Suprapubic skin (tissue), 4 donors: Measurements from ENCODE around the gene ARL16. TPM values are rescaled to one million over a fixed set of nuclear protein-coding genes. Genes with fewer than 3 reads are reported as not detected.

ENCODE experiments used
- DNase-seq, 2 donors: peaks; one replicate each; pipeline ENCODE4 v3.0.0-alpha.2; 2019; ENCODE audit warnings: low spot score in 2 of 2
- H3K27ac ChIP-seq: fragments of 200-600 bp; sonication (generic); one replicate; pipeline ENCODE4 v1.5.1; 2019
- H3K27me3 ChIP-seq: fragments of 200-600 bp; sonication (generic); one replicate; pipeline ENCODE4 v1.5.1; 2019
- H3K36me3 ChIP-seq: fragments of 200-600 bp; sonication (generic); one replicate; pipeline ENCODE4 v1.5.1; 2019
- H3K4me1 ChIP-seq: fragments of 200-600 bp; sonication (generic); one replicate; pipeline ENCODE4 v1.5.1; 2019
- H3K4me3 ChIP-seq: fragments of 200-600 bp; sonication (generic); one replicate; pipeline ENCODE4 v1.5.1; 2019; ENCODE audit warnings: mild to moderate bottlenecking
- H3K9me3 ChIP-seq: fragments of 200-600 bp; sonication (generic); one replicate; pipeline ENCODE4 v1.5.1; 2019
- CTCF ChIP-seq, 2 donors: fragments of 200-600 bp in 1 of 2; fragments of 450-650 bp in 1 of 2; sonication (generic) in 1 of 2; IDR thresholded peaks; one replicate each; pipeline ENCODE4 v1.5.1; 2016 to 2019; ENCODE audit warnings: antibody characterized with exemption in 2 of 2, mild to moderate bottlenecking in 1 of 2, moderate library complexity in 1 of 2
- EP300 ChIP-seq: sonication (generic); formaldehyde crosslinking; IDR thresholded peaks from one replicate; pipeline ENCODE4 v1.6.1; 2017; ENCODE audit warnings: antibody characterized with exemption
- POLR2A ChIP-seq, 2 donors: fragments of 450-650 bp; IDR thresholded peaks; one replicate each; pipeline ENCODE4 v1.6.1; 2017; ENCODE audit warnings: antibody characterized with exemption in 2 of 2, mild to moderate bottlenecking in 2 of 2, moderate library complexity in 2 of 2
- POLR2AphosphoS5 ChIP-seq, 3 donors: sonication (generic); formaldehyde crosslinking; IDR thresholded peaks; one replicate each; pipeline ENCODE4 v1.6.1; 2017; ENCODE audit warnings: antibody characterized with exemption in 3 of 3
- WGBS: methylation state at CpG from one replicate; pipeline ENCODE4 v1.1.5; 2018; 5-methylcytosine and 5-hydroxymethylcytosine counted together
- total RNA-seq, 4 donors: library from RNA; depleted of rRNA; stranded (reverse); fragments of >200 nt; gene quantifications; one replicate each; pipeline ENCODE4 v1.1.0, GENCODE V29; 2016

The ARL16 gene
- total RNA-seq, 4 donors from 2014 or later, result 20.2 to 39.4 (median 36.2) TPM

DNA sequence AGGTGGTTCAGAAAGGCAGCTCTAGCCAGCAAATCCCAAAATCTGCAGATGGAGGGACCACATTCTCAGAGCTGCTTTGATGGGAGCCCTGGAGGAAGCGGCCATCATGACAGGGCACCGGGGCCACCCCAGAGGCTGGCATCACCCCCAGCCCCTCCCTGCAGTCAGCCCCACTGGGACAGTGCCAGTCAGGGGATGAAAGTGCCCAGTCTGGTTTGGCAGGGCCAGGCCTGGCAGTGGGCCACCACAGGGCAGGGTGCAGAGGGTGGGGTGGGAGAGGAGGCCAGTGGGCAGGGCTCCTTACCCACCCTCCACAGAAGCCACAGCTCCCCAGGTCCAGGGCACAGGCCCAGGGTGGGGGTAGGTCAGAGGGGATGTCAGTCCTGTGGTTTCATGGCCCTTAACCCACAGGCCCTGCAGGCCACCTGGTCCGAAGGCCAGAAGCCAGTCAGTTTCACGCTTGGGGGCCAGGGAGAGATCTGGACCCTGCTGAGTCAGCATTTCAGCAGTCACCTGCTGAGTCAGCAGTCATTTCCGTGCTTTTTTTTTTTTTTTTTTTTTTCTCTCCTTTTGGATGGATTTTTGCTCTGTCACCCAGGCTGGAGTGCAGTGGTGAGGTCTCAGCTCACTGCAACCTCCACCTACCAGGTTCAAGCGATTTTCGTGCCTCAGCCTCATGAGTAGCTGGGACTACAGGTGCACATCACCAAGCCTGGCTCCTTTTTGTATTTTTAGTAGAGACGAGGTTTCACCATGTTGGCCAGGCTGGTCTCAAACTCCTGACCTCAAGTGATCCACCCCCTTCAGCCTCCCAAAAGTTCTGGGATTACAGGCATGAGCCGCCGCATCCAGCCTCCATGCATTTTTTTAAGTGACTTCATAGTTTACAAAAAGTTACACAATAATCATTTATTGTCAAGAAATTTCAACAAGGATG lies 38.9 kb upstream of the ARL16 start:
- TF ChIP-seq POLR2AphosphoS5 (IDR thresholded peaks at IDR 0.05) (peak in 2 of 3 donors; percentile 59 to 74), EP300 (no peak), CTCF (IDR thresholded peaks at IDR 0.05) (no peak), POLR2A (IDR thresholded peaks at IDR 0.05) (no peak)
- no peaks in the 10 kb centered on the region for H3K27me3 ChIP-seq
- peak overlapping the region; percentile 76 for H3K27ac ChIP-seq
- no peak overlapping the region for H3K4me3 ChIP-seq
- DNase-seq, result peak in 1 of 2 donors; percentile 83
- no peaks in the 10 kb centered on the region for H3K9me3 ChIP-seq
- peaks cover 40% of the 10 kb centered on the region for H3K4me1 ChIP-seq
- WGBS, result 35% methylated on average over 8 of the region's 10 CpGs
- H3K36me3 ChIP-seq, result peaks cover 20% of the 10 kb centered on the region

GRCh38 chr17:81720267-81721071 lies 36.9 kb upstream of the ARL16 start:
- H3K27me3 ChIP-seq, result no peaks in the 10 kb centered on the region
- no peak overlapping the region for H3K27ac ChIP-seq
- WGBS, result 89% methylated on average over 21 of the region's 33 CpGs
- DNase-seq, result peak in 1 of 2 donors; percentile 61
- H3K4me1 ChIP-seq, result peaks cover 45% of the 10 kb centered on the region
- H3K36me3 ChIP-seq, result peaks cover 30% of the 10 kb centered on the region
- TF ChIP-seq EP300 (no peak), CTCF (IDR thresholded peaks at IDR 0.05) (no peak), POLR2AphosphoS5 (IDR thresholded peaks at IDR 0.05) (no peak), POLR2A (IDR thresholded peaks at IDR 0.05) (no peak)
- no peaks in the 10 kb centered on the region for H3K9me3 ChIP-seq
- H3K4me3 ChIP-seq, result no peak overlapping the region

- DNase-seq, result no peak
- no peaks in the 10 kb centered on the region for H3K9me3 ChIP-seq
- no peak overlapping the region for H3K4me3 ChIP-seq
- 86% methylated on average over 32 of the region's 33 CpGs for WGBS
- peaks cover 34% of the 10 kb centered on the region for H3K36me3 ChIP-seq
- TF ChIP-seq CTCF (IDR thresholded peaks at IDR 0.05) (no peak), EP300 (no peak), POLR2AphosphoS5 (IDR thresholded peaks at IDR 0.05) (no peak), POLR2A (IDR thresholded peaks at IDR 0.05) (no peak)
- H3K27me3 ChIP-seq, result no peaks in the 10 kb centered on the region
- H3K4me1 ChIP-seq, result peaks cover 50% of the 10 kb centered on the region
- no peak overlapping the region for H3K27ac ChIP-seq
Observed at GRCh38 chr17:81719410-81720266, 36.0 kb upstream of the ARL16 start.

DNA sequence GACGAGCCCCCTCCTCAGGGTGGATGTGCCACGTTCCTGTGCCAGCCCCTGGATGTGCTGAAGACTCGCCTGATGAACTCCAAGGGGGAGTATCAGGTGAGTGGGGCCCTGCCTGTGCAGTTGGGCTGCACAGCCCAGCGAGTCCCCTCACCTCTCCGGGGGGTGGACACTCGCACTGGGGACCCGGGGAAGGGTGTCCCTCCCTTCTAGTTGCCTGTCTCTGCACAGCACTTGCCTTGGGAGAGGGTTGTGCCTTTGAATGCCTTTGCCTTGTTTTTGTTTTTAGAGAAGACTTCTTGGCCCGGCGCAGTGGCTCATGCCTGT lies 34.1 kb upstream of the ARL16 start:
- WGBS, result 96% methylated on average over 6 of the region's 9 CpGs
- Histone ChIP-seq H3K36me3 (peaks cover 34% of the 10 kb centered on the region), H3K9me3 (no peaks in the 10 kb centered on the region)

More for the DNA sequence above, 34.1 kb upstream of the ARL16 start:
- Histone ChIP-seq H3K27me3 (no peaks in the 10 kb centered on the region), H3K4me1 (peaks cover 49% of the 10 kb centered on the region), H3K4me3 (no peak overlapping the region), H3K27ac (no peak overlapping the region)
- no peak for DNase-seq
- TF ChIP-seq POLR2AphosphoS5 (IDR thresholded peaks at IDR 0.05) (no peak), CTCF (IDR thresholded peaks at IDR 0.05) (no peak), EP300 (no peak)
